Caco-2 (cell line): ENCODE data around the gene ANKRD9. TPM values are rescaled to one million over a fixed set of nuclear protein-coding genes. Genes with fewer than 3 reads are reported as not detected.

ENCODE experiments used
- BruUV-seq: library from RNA; stranded (reverse); fragments of 400-500 nt; replicated peaks from 2 replicates; lab custom pipeline; 2021; lab: Mats Ljungman, UMichigan
- CTCF ChIA-PET: fragments of 300-600 bp; sonication (Branson Sonifier 250); formaldehyde crosslinking; loops from one replicate; lab custom pipeline; 2022; ENCODE audit warnings: antibody characterized with exemption; lab: Charles Lee
- POLR2A ChIA-PET: fragments of 300-600 bp; sonication (Branson Sonifier 250); formaldehyde crosslinking; loops from one replicate; lab custom pipeline; 2022; ENCODE audit warnings: antibody characterized with exemption; lab: Charles Lee
- DNase-seq, 2 experiments: peaks; one replicate each; pipeline versions ENCODE4 v3.0.0 to v3.0.0-alpha.2; 2020 to 2022
- H3K27me3 ChIP-seq: replicated peaks from 2 replicates; pipeline ENCODE4 v1.6.0; 2011; ENCODE audit warnings: low read length; ENCODE audit not compliant: control insufficient read depth, insufficient read depth
- H3K36me3 ChIP-seq: 2 replicates; pipeline ENCODE4 v1.5.1; 2011; ENCODE audit warnings: low read length; ENCODE audit not compliant: control insufficient read depth, insufficient read depth
- H3K4me1 ChIP-seq: fragments of 250-450 bp; sonication (Bioruptor Pico); 2 replicates; pipeline ENCODE4 v1.5.1; 2020; ENCODE audit warnings: mild to moderate bottlenecking
- H3K4me3 ChIP-seq: 2 replicates; pipeline ENCODE4 v1.5.1; 2011; ENCODE audit warnings: low read depth, mild to moderate bottlenecking, control low read depth, low read length
- H3K9me3 ChIP-seq: fragments of 250-450 bp; sonication (Bioruptor Pico); 2 replicates; pipeline ENCODE4 v1.5.1; 2020; ENCODE audit warnings: mild to moderate bottlenecking, moderate library complexity
- H3K27ac Mint-ChIP-seq: one replicate; pipeline ENCODE4 v1.8.0; 2022; ENCODE audit warnings: mixed read lengths; ENCODE audit not compliant: unreplicated experiment
- H3K27me3 Mint-ChIP-seq: one replicate; pipeline ENCODE4 v1.8.0; 2022; ENCODE audit warnings: mixed read lengths; ENCODE audit not compliant: insufficient read depth, unreplicated experiment
- H3K36me3 Mint-ChIP-seq: one replicate; pipeline ENCODE4 v1.8.0; 2022; ENCODE audit warnings: mild to moderate bottlenecking, mixed read lengths; ENCODE audit not compliant: insufficient read depth, unreplicated experiment
- H3K4me1 Mint-ChIP-seq: one replicate; pipeline ENCODE4 v1.8.0; 2022; ENCODE audit warnings: low read depth, mixed read lengths; ENCODE audit not compliant: unreplicated experiment
- H3K4me3 Mint-ChIP-seq: one replicate; pipeline ENCODE4 v1.8.0; 2022; ENCODE audit warnings: mild to moderate bottlenecking, moderate library complexity, mixed read lengths; ENCODE audit not compliant: unreplicated experiment
- H3K9me3 Mint-ChIP-seq: one replicate; pipeline ENCODE4 v1.8.0; 2022; ENCODE audit warnings: mixed read lengths; ENCODE audit not compliant: unreplicated experiment
- intact Hi-C: fragments of 100-400 bp; cut with micrococcal nuclease; formaldehyde crosslinking; loops from one replicate; pipeline ENCODE4 v1.10.0; 2022; ENCODE audit not compliant: unreplicated experiment
- total RNA-seq: library from RNA; stranded (reverse); gene quantifications from 2 replicates; pipeline ENCODE4 v1.2.3, GENCODE V29; 2022
- TF ChIP-seq, protein P1 (sequence below), 2 experiments: fragments of 200-600 bp in 1 of 2; IDR thresholded peaks; 1 replicate in 1 of 2; 2 replicates in 1 of 2; pipeline versions ENCODE4 v1.5.1 to v1.8.0; 2011 to 2022; ENCODE audit warnings: antibody characterized with exemption in 1 of 2, control low read depth in 1 of 2, inconsistent platforms in 1 of 2, low read depth in 1 of 2, low read length in 1 of 2, mild to moderate bottlenecking in 1 of 2, moderate library complexity in 1 of 2; ENCODE audit not compliant: insufficient read depth in 1 of 2, severe bottlenecking in 1 of 2, unreplicated experiment in 1 of 2

Gene ANKRD9
- total RNA-seq, 1 experiment from 2014 or later, result 15.0 TPM

GRCh38 chr14:102461490-102462338 lies 47.9 kb downstream of the ANKRD9 start:
- no peaks in the 10 kb centered on the region for H3K9me3 ChIP-seq
- H3K27me3 ChIP-seq, result no peaks in the 10 kb centered on the region
- H3K4me1 ChIP-seq, result no peaks in the 10 kb centered on the region; the same call in 1 of the 2 replicates
- H3K36me3 ChIP-seq, result no peaks in the 10 kb centered on the region
- no peak for DNase-seq
- no TSS peak for BruUV-seq
- Mint-ChIP-seq H3K4me1 (no peaks in the 10 kb centered on the region), H3K4me3 (no peak overlapping the region), H3K36me3 (no peaks in the 10 kb centered on the region), H3K27ac (no peak overlapping the region), H3K27me3 (no peaks in the 10 kb centered on the region), H3K9me3 (no peaks in the 10 kb centered on the region)
- ChIA-PET CTCF (no interaction called here), POLR2A (no interaction called here)
- TF ChIP-seq, protein P1, sequence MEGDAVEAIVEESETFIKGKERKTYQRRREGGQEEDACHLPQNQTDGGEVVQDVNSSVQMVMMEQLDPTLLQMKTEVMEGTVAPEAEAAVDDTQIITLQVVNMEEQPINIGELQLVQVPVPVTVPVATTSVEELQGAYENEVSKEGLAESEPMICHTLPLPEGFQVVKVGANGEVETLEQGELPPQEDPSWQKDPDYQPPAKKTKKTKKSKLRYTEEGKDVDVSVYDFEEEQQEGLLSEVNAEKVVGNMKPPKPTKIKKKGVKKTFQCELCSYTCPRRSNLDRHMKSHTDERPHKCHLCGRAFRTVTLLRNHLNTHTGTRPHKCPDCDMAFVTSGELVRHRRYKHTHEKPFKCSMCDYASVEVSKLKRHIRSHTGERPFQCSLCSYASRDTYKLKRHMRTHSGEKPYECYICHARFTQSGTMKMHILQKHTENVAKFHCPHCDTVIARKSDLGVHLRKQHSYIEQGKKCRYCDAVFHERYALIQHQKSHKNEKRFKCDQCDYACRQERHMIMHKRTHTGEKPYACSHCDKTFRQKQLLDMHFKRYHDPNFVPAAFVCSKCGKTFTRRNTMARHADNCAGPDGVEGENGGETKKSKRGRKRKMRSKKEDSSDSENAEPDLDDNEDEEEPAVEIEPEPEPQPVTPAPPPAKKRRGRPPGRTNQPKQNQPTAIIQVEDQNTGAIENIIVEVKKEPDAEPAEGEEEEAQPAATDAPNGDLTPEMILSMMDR (IDR thresholded peaks at IDR 0.05; ENCODE audit: insufficient read depth in 1 of 2, low read depth in 1 of 2, low read length in 1 of 2, severe bottlenecking in 1 of 2, unreplicated experiment in 1 of 2), result no peak
- intact Hi-C loops, result no loop called here
- H3K4me3 ChIP-seq, result no peak overlapping the region

DNA sequence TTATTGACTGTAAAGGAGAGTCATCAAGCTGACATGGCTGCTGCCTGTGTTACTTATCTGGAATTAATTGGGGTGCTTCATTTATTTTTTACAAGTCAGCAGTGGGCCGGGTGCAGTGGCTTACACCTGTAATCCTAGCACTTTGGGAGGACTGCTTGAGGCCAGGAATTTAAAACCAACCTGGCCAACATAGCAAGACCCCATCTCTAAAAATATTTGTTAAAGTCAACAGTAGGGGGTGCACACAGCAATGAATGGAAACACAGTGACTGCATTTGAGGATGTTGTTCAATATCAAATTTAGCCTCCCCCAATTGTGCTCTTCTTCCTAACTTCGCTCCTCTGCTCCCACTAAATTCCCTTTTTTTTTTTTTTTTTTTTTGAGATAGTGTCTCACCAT lies 52.1 kb downstream of the ANKRD9 start:
- no TSS peak for BruUV-seq
- Histone ChIP-seq H3K9me3 (no peaks in the 10 kb centered on the region), H3K27me3 (no peaks in the 10 kb centered on the region), H3K4me1 (no peaks in the 10 kb centered on the region), H3K4me3 (no peak overlapping the region), H3K36me3 (no peaks in the 10 kb centered on the region)
- intact Hi-C loops, result no loop called here
- DNase-seq, result no peak
- H3K27me3 Mint-ChIP-seq, result no peaks in the 10 kb centered on the region
- CTCF ChIA-PET, result no interaction called here
- H3K36me3 Mint-ChIP-seq, result no peaks in the 10 kb centered on the region
- H3K4me1 Mint-ChIP-seq, result no peaks in the 10 kb centered on the region
- H3K4me3 Mint-ChIP-seq, result no peak overlapping the region
- POLR2A ChIA-PET, result no interaction called here
- no peak overlapping the region for H3K27ac Mint-ChIP-seq
- TF ChIP-seq, protein P1 (IDR thresholded peaks at IDR 0.05; ENCODE audit: insufficient read depth in 1 of 2, low read depth in 1 of 2, low read length in 1 of 2, severe bottlenecking in 1 of 2, unreplicated experiment in 1 of 2), result no peak
- H3K9me3 Mint-ChIP-seq, result no peaks in the 10 kb centered on the region

GRCh38 chr14:102454711-102455110 lies 54.9 kb downstream of the ANKRD9 start:
- BruUV-seq, result no TSS peak
- ChIA-PET POLR2A (no interaction called here), CTCF (no interaction called here)
- H3K4me1 Mint-ChIP-seq, result no peaks in the 10 kb centered on the region
- Histone ChIP-seq H3K4me1 (no peaks in the 10 kb centered on the region), H3K4me3 (no peak overlapping the region), H3K9me3 (no peaks in the 10 kb centered on the region), H3K27me3 (no peaks in the 10 kb centered on the region), H3K36me3 (no peaks in the 10 kb centered on the region)
- no peaks in the 10 kb centered on the region for H3K27me3 Mint-ChIP-seq
- TF ChIP-seq, protein P1 (IDR thresholded peaks at IDR 0.05; ENCODE audit: insufficient read depth in 1 of 2, low read depth in 1 of 2, low read length in 1 of 2, severe bottlenecking in 1 of 2, unreplicated experiment in 1 of 2), result no peak
- DNase-seq, result no peak
- no peak overlapping the region for H3K27ac Mint-ChIP-seq
- H3K9me3 Mint-ChIP-seq, result no peaks in the 10 kb centered on the region
- H3K4me3 Mint-ChIP-seq, result no peak overlapping the region
- no peaks in the 10 kb centered on the region for H3K36me3 Mint-ChIP-seq
- intact Hi-C loops, result no loop called here
